ENCODE measurements around the gene GMDS. TPM values are rescaled to one million over a fixed set of nuclear protein-coding genes. Genes with fewer than 3 reads are reported as not detected.

Gene GMDS
- total RNA-seq, 1 experiment from 2014 or later = 27.6 TPM

DNA sequence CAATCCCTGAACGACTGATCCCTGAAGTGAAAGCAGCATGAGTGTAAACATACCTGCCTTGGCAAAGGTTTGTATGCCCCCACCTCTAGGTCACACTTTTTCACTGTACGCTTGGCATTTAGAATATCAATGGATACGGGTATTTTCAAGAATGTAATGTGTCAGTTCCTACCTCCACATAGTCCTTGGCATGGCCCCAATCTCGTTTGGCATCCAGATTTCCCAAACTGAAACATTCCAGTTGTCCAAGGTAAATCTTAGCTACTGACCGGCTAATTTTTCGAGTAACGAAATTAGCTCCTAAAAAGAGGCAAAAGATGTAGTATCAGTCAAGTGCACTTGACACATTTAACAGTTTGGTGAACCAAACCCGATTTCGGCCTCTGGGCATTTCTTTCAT lies 315.5 kb downstream of the GMDS start:
- H2AFZ ChIP-seq (ENCODE audit: low read length) = no peak overlapping the region
- H4K5ac ChIP-seq (ENCODE audit: insufficient read length, low read depth, low read length) = no peak overlapping the region
- H2BK120ac ChIP-seq (ENCODE audit: low read depth, low read length, poor library complexity, severe bottlenecking) = no peak overlapping the region
- H3K27me3 Mint-ChIP-seq (ENCODE audit: low read depth) = no peaks in the 10 kb centered on the region
- no peaks in the 10 kb centered on the region for H3K79me1 ChIP-seq (ENCODE audit: insufficient read depth, low read depth, low read length, poor library complexity, severe bottlenecking)
- no peaks in the 10 kb centered on the region for H4K20me1 ChIP-seq (ENCODE audit: control insufficient read depth, insufficient read depth, insufficient read length)
- peaks cover 0 to 3% (median 2%) of the 10 kb centered on the region in 3 experiments; a peak in 3 of 7 replicates for H3K36me3 Mint-ChIP-seq (ENCODE audit: insufficient read depth in 1 of 3, low read depth in 3 of 3)
- no peak overlapping the region for H2BK12ac ChIP-seq (ENCODE audit: insufficient read length, low read depth, low read length)
- no CpG with 5 or more reads among the region's 9 CpGs for WGBS (ENCODE audit: extremely low coverage, insufficient read length, low lambda C conversion rate)
- no peak overlapping the region for H3T11ph ChIP-seq (ENCODE audit: low read length)
- no peak overlapping the region for H2BK15ac ChIP-seq (ENCODE audit: low read depth, low read length)
- TF ChIP-seq, protein P1, sequence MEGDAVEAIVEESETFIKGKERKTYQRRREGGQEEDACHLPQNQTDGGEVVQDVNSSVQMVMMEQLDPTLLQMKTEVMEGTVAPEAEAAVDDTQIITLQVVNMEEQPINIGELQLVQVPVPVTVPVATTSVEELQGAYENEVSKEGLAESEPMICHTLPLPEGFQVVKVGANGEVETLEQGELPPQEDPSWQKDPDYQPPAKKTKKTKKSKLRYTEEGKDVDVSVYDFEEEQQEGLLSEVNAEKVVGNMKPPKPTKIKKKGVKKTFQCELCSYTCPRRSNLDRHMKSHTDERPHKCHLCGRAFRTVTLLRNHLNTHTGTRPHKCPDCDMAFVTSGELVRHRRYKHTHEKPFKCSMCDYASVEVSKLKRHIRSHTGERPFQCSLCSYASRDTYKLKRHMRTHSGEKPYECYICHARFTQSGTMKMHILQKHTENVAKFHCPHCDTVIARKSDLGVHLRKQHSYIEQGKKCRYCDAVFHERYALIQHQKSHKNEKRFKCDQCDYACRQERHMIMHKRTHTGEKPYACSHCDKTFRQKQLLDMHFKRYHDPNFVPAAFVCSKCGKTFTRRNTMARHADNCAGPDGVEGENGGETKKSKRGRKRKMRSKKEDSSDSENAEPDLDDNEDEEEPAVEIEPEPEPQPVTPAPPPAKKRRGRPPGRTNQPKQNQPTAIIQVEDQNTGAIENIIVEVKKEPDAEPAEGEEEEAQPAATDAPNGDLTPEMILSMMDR (conservative IDR thresholded peaks at IDR 0.05) = no peak
- H3K9ac ChIP-seq (ENCODE audit: extremely low read depth, insufficient read length, low read length) = no peak overlapping the region
- DNase-seq = no peak
- H3K4ac ChIP-seq (ENCODE audit: low read depth, low read length) = no peak overlapping the region
- no peaks in the 10 kb centered on the region for H3K9me3 ChIP-seq (ENCODE audit: control insufficient read depth, low read depth, low read length)
- no peak overlapping the region for H3K23ac ChIP-seq (ENCODE audit: insufficient read length, low read depth, low read length)
- H3K79me2 ChIP-seq (ENCODE audit: insufficient read depth, low read length) = no peaks in the 10 kb centered on the region
- no peak overlapping the region for H3K56ac ChIP-seq (ENCODE audit: insufficient read length, low read depth, low read length)
- H4K91ac ChIP-seq (ENCODE audit: insufficient read length, low read depth, low read length) = no peak overlapping the region
- H3K9me3 Mint-ChIP-seq = peaks cover 0 to 2% of the 10 kb centered on the region in 2 experiments; a peak in 1 of 5 replicates
- H2BK5ac ChIP-seq (ENCODE audit: insufficient read length, low read length) = no peak overlapping the region
- H3K27me3 ChIP-seq (ENCODE audit: insufficient read depth, low read length) = no peaks in the 10 kb centered on the region
- H3K27ac ChIP-seq (ENCODE audit: insufficient read length, low read depth, low read length) = no peak overlapping the region
- no peak overlapping the region for H2AK5ac ChIP-seq (ENCODE audit: insufficient read length, low read length)
- H3K4me3 Mint-ChIP-seq = no peak overlapping the region
- H3K14ac ChIP-seq (ENCODE audit: insufficient read depth, low read length) = no peak overlapping the region
- no peak overlapping the region for H3K18ac ChIP-seq (ENCODE audit: insufficient read length, low read depth, low read length)
- H3K23me2 ChIP-seq (ENCODE audit: insufficient read length, low read depth, low read length, poor library complexity, severe bottlenecking) = no peaks in the 10 kb centered on the region
- H3K4me1 Mint-ChIP-seq = peaks cover 9 to 10% of the 10 kb centered on the region in 2 experiments
- 0 out of 7 replicates have a peak overlapping the region, but pooled peaks of 1 of the 3 experiments have one; percentile 46 for H3K27ac Mint-ChIP-seq
- no peak overlapping the region for H2BK20ac ChIP-seq (ENCODE audit: low read depth, low read length, poor library complexity, severe bottlenecking)
- no peaks in the 10 kb centered on the region; the same call in 1 of the 2 replicates for H3K4me1 ChIP-seq (ENCODE audit: insufficient read depth, low read length)
- H3K4me2 ChIP-seq (ENCODE audit: insufficient read depth, insufficient read length, low read length) = no peak overlapping the region
- H4K8ac ChIP-seq (replicated peaks; ENCODE audit: insufficient read length, low read depth, low read length) = no peak overlapping the region
